Activated T-cell treated with anti-CD3 and anti-CD28 coated beads for 24 hours (primary cell): ENCODE data around the gene GFPT1.

Source experiments
- DNase-seq: peaks from one replicate; pipeline ENCODE4 v3.0.0-alpha.2; 2020; ENCODE audit warnings: low read depth

GFPT1 gene

GRCh38 chr2:69316550-69316949 is 70.5 kb downstream of the GFPT1 start:
- no peak for DNase-seq

- DNase-seq = no peak
These were observed 71.8 kb downstream of the GFPT1 start for GRCh38 chr2:69315160-69315761.

DNA sequence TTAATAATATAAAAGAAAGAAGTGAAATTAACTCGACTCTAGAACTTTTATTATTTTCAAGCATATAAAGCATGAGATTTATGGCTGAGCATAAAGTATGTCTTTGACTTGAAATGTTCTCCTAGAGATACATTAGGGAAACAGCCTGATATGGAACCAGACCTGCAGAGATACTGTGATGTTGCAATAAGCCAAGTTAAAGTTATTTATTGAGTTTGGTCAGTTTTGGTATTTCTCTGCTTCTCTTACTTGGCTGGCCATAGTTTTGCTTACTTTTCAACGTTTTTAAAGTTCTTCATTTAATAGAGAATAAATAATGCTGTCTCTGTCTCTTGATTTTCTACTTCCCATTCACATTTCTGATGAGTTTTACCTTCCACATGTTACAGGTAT is 76.0 kb downstream of the GFPT1 start:
- no peak for DNase-seq

DNA sequence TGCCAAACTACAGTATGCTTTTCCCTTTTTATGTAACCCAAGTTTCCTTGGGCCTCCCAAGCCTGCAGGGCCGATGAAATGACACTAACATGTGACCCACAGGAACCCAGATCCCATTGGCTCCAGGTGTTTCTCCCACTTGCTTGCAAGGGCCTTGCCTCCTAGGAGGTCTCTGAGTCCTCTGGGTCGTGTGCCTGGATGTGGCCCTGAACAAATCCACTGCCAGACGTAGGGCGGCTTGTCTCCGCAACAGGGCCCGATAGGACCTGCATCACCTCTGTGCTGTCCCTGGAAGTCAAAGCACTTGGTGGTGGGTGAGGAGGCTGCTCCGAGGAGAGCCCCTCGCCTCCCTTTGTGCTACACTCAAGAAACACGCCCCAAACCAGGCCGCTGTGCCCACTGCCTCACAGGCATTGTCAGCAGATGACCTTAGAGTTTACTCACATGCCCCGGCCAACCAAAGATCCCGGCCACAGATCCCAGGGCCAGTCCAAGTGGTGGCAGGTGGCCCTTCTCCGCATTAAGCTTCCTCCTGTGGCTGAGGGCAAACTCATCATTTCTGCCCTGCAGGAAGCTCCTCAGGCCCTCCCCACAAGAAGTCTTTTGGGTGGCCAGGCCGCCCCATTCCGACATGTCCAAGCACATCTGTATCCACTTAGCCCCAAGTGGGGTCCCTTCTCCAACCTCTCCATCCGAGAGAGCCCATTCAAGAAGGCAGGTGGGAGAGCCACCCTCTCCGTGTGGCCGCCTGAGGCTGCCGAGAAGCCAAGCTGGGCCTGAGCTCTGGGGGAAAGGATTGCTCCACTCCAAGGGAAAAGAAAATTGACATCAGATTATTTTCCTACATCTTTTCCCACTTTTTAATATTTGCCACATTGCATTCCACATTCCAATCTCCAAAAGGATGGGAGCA is 76.7 kb downstream of the GFPT1 start:
- no peak for DNase-seq

GRCh38 chr2:69309351-69310110 is 77.5 kb downstream of the GFPT1 start:
- no peak for DNase-seq

GRCh38 chr2:69308338-69308737 is 78.7 kb downstream of the GFPT1 start:
- DNase-seq = no peak

DNA sequence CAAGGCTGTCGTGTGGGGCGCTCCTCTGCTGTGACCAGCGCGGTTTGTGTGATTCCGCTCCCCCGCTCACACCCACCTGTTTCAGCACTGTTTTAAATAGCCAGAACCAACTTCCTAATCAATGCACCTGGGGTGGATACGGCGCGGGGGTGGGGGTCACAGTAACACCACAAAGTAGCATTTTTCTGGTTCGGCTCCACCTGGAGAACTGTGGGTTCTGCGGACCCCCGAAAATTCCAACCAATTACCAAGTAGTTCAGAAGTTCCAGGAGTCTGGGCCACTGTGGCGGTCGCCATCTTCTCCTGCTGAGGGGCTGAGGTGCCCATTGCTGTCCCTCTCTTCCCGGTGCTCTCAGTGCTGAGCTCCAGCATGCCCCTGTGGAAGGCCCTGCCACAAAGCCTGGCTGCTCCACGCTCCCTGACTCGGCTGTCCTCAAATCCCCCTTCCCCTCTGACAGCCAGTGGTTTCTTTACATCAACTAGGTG is 79.4 kb downstream of the GFPT1 start:
- DNase-seq = no peak

- DNase-seq = peak; percentile 50
These were observed 80.0 kb downstream of the GFPT1 start for GRCh38 chr2:69306822-69307578.

DNA sequence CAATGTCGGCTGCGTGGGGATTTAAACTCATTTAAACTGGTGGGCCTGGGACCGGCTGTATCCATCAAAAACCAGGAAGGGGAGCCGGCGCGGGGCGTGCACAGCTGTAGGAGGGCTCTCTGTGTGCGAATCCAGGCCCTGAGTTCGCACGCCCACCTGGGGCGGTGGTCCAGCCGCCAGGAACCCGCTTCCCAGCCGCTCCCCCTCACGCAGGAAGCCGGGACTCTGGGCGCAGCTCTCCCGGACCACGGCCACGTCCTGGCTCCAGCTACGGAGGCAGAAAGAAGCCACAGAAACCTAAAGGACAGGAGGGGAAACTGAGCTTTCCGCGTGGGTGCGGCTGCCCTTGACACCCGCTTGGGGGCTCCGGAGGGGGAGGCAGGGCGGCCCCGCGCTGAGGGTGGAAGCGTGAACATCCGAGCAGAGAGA is 80.6 kb downstream of the GFPT1 start:
- DNase-seq = no peak

DNA sequence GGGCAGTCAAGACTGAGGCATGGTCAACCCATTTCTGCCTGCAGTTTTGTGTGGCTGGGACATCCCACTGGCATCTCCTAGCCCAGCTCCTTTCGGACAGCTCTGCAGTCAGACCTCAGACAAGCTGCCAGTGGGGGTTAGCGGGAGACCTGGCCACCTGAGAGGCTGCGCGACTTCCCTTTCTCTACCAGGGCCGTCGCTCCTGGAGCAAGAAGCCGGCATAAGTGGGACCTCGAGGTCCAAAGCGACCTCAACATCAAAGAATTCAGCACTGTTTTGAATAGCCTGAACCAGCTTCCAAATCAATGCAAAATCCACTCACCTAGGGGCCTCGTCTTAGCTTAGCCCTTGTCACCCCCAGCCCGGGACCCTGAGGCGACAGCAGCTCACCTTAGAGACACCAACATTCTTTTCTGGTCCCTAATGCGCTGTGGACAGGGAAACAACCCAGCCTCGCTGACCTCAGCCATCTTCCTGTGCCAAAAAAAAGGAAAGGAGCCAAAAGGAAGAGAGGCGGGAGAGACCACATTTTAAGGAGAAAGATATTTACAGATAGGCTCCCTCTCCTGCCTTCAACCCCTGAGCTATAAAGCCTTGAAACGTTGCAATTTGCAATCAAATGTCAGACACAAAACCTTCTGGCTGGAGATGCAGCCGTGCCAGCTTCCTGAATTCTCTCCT is 81.2 kb downstream of the GFPT1 start:
- DNase-seq = no peak

- no peak for DNase-seq
These were observed 81.9 kb downstream of the GFPT1 start for GRCh38 chr2:69305166-69305565.

- DNase-seq = no peak
These were observed 82.4 kb downstream of the GFPT1 start for GRCh38 chr2:69304656-69305055.

GRCh38 chr2:69300650-69301049 is 86.4 kb downstream of the GFPT1 start:
- no peak for DNase-seq

- no peak for DNase-seq
These were observed 87.1 kb downstream of the GFPT1 start for GRCh38 chr2:69299772-69300516.

GRCh38 chr2:69298862-69299261 is 88.2 kb downstream of the GFPT1 start:
- DNase-seq = no peak

DNA sequence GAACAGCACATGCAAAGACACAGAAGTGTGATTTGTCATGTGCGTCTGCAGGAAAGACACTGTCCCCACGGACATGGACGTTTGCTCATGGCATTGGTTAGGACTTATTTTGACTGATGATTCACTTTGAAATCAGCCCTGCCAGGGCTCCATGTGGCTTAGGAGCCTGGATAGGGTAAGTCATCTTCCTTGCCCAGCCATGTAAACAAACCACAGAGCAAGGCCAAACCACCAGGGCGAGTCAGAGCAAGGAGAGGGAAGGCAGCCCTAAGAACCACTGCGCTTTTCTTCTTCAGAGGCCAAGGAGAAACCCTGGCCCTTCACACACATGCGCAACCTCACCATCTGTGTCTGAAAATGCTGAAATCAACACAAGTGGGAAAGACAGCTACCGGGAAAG is 88.8 kb downstream of the GFPT1 start:
- DNase-seq = no peak

DNA sequence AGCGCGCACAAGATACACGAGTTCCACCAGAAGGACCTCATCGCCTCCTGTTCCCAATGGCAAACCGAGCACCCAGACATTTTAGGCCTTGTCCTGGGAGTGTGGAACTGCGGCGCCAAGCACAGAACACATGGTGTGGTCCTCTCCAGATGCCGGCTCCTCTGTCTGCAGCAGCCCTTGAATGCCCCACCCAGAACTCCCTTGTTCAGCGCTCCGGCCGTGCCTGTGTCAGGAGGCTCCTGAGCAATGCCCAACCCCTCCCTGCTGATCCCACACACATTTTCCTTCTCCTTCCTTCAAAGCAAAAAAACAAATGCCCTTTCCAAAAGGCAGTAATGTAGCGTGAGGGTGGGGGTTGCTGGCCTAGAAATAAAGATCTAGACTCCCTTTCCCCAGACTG is 89.8 kb downstream of the GFPT1 start:
- DNase-seq = no peak

- no peak for DNase-seq
These were observed 90.6 kb downstream of the GFPT1 start for GRCh38 chr2:69296421-69296820.

DNA sequence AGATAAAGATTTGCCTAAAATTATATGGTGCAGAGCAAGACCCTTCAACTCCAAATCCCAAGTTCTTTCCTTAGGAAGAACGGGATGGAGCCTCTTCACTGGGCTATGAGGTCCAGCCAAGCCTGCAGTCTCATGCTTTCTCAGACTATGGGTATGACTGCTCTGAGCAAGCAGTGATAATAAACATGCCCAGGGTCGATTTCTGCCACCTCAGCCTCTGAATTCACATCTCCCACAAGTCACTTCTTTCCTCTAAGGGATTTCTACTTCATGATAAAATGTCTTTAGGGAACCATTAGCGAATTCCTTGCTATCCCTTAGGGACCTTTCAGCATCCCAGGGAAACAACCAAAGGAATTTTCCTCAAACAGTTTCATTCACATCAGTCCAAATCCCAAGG is 94.8 kb downstream of the GFPT1 start:
- no peak for DNase-seq

GRCh38 chr2:69291721-69292120 is 95.3 kb downstream of the GFPT1 start:
- DNase-seq = no peak
